GM11168 (cell line): Measurements from ENCODE around the gene PEBP1.
"Not testable (repeated sequence)": the region's sequence is repeated elsewhere in the genome, so short reads cannot be mapped to it uniquely, and the experiment has no call there.

ENCODE experiments used
- in situ Hi-C: fragments of 300-500 bp; cut with MboI; formaldehyde crosslinking; loops from one replicate; pipeline ENCODE4 v1.12.0; 2022; ENCODE audit warnings: low sequenced_read_pairs; ENCODE audit not compliant: unreplicated experiment

Gene PEBP1

DNA sequence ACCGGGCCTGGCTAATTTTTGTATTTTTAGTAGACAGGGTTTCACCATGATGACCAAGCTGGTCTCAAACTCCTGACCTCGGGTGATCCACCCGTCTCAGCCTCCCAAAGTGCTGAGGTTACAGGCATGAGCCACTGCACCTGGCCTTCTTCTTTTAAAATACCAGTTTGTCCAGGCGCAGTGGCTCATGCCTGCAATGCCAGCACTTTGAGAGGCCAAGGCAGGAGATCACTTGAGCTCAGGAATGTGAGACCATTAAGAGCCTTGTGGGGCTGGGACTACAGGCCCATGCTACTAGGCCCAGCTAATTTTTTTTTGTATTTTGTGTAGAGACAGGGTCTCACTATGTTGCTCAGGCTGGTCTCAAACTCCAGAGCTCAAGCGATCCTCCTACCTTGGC is 8.1 kb upstream of the PEBP1 start:
- in situ Hi-C loops, result no loop called here

DNA sequence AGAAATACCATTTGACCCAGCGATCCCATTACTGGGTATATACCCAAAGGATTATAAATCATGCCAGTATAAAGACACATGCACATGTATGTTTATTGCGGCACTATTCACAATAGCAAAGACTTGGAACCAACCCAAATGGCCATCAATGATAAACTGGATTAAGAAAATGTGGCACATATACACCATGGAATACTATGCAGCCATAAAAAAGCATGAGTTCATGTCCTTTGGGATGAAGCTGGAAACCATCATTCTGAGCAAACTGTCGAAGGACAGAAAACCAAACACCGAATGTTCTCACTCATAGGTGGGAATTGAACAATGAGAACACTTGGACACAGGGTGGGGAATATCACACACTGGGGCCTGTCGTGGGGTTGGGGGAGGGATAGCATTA is 6.5 kb upstream of the PEBP1 start:
- in situ Hi-C loops, result not testable (repeated sequence)

DNA sequence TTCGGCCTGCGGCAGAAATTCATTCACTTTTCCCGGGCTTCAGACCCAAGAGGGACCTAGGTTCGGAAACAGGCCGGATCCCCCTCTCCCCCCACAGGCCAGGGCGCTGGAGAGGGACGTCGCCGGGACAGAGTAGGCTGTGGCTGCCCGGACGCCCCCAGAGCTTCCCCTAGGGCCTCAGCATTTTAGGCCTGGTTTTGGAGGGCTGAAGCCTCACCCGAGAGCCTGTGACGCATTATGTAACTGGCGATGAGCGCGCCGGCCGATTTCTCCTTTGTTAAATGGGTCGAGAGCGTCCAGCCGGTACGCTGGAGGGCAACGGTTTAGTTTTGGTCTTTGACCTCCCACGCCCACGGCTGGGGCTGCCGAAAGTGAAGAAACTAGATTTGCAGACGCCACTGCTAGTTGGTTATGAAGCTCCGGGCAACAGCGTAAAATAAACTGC is 657 bp downstream of the PEBP1 start:
- in situ Hi-C loops, result no loop called here

DNA sequence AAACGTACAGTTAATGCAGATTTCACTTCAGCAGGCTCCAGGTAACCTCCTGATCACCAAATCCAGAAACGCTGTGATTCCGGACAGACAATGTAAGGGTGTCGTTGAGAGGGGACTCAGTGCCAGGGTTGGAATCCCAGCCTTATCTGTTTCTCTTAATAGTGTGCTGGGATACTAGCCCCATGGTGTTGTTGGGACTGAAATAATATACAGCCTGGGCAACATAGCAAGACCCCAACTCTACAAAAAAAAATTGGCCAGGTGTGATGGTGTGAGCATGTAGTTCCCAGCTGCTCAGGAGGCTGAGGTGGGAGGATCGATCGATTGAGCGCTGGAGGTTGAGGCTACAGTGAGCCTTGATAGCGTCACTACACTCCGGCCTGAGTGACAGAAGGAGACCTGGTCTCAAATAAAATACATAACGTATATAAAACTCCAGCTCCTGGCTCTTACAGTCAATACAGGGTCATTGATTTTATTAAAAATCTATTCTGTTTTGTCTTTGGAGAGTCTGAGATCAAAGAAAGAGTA is 1.3 kb downstream of the PEBP1 start:
- in situ Hi-C loops, result no loop called here

DNA sequence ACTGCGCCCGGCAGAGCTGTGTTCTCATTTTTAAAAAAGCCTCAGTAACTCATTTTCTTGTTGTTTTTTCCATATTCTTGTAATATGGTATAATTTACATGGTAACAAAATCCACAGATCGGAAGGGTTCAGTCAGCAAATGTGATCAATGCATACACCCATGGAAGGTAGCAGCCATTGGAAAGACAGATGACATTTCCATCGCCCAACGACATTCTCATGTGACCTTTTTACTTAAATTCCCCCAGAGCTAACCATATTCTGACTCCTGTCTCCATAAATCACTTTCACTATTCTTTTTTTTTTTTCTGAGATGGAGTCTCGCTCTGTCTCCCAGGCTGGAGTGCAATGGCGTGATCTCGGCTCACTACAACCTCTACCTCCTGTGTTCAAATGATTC is 4.9 kb downstream of the PEBP1 start:
- in situ Hi-C loops, result no loop called here

DNA sequence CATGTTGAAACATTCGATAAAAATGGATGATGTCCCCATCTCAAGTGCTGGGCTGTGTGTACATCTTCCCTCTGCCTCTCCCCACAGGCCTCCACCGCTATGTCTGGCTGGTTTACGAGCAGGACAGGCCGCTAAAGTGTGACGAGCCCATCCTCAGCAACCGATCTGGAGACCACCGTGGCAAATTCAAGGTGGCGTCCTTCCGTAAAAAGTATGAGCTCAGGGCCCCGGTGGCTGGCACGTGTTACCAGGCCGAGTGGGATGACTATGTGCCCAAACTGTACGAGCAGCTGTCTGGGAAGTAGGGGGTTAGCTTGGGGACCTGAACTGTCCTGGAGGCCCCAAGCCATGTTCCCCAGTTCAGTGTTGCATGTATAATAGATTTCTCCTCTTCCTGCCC is 8.6 kb downstream of the PEBP1 start:
- in situ Hi-C loops, result no loop called here

DNA sequence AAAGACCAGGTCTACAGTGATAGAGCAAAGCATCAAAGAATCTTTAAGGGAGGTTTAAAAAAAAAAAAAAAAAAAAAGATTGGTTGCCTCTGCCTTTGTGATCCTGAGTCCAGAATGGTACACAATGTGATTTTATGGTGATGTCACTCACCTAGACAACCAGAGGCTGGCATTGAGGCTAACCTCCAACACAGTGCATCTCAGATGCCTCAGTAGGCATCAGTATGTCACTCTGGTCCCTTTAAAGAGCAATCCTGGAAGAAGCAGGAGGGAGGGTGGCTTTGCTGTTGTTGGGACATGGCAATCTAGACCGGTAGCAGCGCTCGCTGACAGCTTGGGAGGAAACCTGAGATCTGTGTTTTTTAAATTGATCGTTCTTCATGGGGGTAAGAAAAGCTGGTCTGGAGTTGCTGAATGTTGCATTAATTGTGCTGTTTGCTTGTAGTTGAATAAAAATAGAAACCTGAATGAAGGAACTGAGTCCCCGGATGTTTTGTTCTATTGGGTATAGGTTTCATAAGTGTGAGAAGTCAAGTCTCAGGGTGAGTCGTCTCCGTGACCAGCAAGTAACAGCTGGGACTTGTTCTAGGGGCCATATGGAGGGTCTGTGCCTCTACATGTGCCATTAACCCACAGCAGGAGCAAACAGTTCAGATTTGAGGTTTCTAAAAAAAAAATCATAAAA is 9.3 kb downstream of the PEBP1 start:
- in situ Hi-C loops, result no loop called here

DNA sequence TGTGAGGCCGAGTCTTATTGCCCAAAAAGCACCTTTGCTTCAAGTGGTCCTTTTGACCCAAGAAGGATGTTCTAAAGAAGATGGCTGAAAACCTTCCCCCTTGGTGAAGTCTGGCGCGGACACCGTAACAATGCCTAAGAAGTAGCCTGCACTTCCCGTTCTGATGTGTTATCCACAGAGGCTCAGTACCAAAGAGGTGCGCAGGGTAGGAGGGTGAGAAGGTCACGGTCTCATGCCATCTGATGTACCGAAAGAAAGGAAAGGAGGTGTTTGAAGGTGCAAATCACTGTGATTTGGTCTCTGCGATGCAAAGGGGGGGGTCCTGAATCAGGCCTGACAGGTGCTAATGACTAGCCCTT is 9.9 kb downstream of the PEBP1 start:
- in situ Hi-C loops, result no loop called here

DNA sequence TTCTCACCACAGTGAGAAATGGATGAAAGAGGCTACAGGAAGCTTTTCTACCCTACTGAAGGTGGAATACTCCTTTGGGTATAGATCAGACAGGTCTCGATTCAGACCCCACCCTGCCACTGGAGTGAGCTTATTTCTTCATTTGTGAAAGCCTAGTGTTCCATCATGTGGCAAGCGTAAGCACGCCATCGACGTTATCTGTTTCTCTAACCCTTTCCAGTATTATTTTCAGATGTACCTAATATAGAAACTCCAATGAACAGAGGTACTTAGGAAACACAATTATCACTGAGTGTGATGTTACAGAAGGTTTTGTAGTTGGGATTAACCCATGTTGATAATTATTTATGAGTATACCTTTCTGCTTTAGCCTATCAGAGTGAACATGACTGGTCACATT is 12.4 kb downstream of the PEBP1 start:
- in situ Hi-C loops, result no loop called here

DNA sequence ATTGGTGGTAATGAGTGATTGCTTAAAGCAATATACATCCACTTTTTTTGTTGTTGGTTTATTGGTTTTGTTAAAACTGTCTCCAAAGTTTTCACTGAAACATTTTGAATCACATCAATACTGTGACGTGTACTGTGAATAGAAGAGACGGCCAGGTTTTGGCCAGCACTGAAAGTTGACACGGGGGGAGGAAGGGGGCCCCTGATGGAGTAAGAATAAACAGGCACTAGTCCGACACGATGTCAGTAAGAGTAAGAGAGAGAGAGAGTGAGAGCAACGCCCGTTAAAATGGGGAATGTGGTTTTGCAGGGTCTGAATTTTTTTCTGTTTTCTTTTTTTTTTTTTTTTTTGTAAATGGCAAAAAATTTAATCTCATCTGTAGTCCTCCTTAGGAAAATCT is 14.7 kb downstream of the PEBP1 start:
- in situ Hi-C loops, result no loop called here

DNA sequence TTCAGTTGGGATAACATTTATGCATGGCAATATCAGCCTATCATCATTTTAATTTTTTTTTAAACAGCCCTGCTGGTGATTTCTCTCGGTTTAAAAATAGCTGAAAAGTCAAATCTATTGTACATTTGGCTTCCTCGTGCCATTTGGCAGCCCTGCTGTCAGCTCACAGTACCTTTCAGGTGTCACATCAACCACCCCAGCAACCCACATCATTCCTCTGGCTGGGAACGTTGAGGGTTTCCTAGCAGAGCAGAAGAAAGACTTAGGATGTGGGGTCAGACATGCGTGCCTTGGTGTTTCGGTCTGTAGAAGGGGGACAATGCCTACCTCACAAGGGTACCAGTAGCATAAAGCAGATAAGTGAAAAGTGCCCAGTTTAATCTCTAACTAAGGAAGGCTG is 15.8 kb downstream of the PEBP1 start:
- in situ Hi-C loops, result no loop called here

DNA sequence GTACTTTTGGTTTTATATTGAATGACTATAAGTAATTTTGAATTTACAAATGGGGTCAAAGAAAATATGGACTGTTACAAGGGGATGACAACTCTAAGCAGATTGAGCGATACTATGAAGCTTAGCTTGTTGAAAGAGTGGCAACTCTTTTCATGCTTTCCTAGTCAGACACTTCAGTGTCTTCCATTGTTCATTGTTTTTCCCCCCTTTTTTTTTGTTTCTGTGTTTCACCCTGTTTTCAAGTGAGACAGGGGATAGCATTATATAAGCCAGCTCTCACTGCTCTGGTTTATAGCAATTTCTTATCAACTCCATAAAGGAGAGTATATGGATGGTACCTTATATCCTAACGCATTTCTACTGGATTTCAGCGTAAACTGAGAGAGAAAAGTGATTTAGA is 24.6 kb downstream of the PEBP1 start:
- in situ Hi-C loops, result no loop called here

DNA sequence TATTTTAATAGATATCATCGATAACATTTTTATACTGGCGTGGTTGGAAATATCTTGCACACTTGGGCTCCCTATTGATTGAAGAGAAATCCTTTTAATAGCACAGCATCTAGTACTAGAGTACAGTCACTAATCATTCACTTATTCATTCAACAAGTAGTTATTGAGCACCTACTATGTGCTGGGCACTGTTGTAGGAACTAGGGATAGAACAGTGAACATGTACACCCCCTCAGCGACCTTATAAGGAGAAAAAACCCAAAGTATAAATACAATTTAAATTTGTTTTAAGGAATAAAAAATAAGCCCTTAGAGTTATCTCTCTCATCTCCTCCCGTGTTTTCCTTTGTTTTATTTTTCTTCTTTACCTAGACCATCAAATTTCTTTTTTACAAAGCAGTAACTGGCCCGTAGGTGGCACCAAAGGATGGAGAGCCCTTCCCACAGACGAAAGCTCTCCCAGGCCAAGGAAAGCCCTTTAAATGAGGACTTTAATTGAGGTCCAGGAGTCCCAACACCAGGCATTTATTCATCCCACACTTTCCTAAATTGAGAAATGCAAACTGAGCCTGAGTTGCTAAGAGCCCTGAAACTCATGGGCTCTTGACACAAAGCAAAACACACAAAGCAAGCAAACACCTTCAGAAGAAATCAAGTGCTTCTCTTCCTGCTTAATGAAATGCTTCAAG is 29.0 kb downstream of the PEBP1 start:
- in situ Hi-C loops, result no loop called here

DNA sequence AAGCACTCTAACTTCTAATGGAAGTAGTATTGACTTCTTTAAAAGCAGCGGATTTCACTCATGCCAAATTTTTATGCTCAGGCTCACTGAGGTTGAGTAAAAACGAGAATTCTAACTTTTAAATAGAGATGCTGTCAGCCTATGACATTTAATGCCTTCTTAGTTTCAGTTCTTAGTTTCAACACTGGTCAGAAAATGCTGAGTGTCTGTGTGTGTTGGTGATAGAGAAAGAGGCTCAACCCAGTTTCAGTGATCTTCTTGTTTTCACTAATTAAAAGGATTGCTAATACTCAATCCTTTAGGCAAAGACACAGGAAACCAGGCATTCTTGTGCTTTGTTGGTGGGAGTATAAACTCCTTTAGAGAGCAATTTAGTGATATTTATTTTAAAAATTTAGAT is 31.0 kb downstream of the PEBP1 start:
- in situ Hi-C loops, result no loop called here

DNA sequence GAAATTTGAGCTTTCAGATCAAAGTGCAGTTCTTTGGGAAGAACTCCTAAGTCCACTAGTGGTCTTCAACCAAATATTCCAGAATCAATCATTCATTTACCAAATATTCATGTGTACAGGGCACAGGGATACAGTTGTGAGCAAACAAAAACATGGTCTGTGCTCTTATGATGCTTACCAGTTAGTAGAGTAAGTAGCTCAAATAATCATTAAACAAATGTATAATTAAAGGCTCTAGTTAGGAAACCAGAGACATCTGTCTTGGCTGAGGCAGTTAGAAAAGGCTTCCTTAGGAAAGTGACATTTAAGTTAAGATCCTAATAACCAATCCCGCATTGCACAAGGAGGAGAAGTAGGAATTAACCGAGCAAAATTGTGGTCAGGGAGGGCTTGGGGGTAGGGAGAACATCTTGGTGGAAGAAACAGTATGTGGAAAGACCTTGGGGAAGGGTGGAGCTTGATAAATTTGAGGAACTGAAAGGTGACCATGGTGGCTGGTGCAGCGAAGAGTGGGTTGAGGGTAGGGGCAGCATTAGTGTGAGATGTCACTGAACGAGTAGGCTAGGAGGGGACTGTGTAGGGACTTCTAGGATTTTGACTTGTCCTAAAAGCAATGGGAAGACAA is 40.0 kb downstream of the PEBP1 start:
- in situ Hi-C loops, result loop anchor here (5.0 kb wide), 1 partner anchor 196 kb away; the partner anchor contains the start of gene TAOK3

DNA sequence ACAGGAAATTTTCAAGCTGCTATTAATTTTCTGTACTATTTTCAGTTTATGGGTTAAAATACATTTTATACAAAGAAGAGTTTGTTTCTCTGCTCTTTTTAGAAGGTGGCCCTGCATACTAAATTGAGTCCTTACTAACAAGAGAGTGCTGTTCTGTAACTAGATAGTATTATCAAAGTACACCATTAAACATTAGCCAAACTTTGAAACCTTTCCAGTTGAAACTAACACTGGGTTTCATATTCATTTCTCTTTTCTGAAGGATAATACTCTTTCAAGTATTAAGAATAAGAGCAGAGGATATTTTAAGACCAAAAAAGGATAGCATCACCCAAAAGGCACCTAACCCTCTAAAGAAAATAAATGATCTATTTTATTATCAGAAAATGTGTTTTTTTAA is 47.2 kb downstream of the PEBP1 start:
- in situ Hi-C loops, result no loop called here

DNA sequence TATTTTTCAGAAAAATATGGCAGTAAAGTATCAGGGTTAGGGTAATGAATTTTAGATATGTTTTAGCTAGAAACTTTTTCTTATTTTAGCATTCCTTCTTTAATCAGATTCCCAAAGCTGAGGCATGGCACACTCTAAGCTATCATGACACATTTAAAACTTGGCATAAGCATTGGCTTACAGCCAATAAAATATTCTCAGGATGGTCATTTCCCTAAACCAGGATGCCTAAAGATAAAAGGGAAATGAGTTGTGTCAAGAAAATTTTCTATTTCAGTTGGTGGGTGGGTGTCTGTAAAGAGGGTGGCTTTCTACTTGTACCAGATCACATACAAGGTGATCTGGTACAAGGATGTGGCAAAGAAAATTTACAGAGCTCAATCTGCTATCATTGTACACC is 47.8 kb downstream of the PEBP1 start:
- in situ Hi-C loops, result no loop called here

DNA sequence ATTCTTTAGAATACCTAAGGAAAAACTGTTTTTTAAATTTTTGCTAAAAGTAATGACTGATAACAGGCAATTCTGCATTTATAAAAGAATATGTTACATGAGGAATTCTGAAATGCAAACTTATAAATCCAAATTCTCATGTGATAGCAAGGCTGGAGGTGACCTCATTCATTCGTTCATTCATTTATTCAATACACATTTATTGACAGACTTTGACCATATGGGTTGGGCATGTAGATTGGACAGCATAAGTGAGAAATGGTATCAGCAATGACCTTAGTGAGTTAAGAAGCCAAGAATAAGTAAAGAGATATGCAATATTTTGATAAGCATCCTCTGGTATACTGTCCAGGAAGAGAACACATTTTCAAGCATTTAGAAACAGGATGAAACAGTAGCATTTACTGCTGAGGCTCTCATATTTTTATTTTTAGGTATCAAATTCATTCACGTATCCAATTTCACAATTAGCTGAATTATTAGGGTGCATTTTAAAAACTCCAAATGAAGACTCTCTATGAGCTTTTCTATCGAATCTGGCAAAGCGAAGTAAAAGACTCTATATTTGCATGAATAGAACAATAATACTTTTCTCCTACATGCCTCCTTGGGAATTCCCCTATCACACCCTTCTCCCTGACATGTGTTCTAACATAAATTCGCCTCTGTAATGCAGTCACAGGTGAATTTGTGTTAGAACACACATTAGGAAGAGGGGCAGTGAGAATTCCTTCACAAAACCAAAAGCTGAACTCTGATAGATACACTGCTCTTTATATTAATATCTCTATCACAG is 49.9 kb downstream of the PEBP1 start:
- in situ Hi-C loops, result no loop called here

DNA sequence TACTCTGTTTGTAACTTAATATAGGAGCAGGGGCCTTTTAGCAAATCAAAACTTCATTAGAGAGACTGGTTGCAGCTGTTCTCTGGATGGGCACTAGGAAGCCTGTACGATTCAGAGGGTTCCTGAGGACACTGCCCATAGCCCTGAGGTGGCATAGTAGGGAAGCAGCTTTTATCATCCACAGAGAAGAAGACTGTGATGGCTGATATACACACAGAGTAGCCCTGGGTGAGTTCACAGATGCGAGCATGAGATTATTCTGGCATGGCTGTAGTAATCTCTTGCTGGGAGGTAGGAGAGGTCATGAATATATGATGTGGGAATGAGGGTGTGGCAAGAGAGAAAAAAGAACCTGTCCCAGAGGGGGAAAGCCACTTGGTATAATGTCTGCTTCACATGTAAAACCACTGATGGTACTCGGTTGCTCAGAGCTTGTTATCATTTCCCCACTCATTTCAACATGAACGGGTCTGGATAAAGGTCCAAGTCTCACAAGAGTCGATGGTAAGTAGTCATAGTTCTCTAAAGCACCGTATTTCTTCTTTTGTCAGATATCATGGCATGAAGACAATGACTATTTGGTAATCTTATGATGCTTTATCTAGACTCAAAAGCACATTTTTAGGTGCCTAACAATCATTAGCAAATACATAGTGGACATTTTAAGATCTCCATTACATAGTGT is 52.0 kb downstream of the PEBP1 start:
- in situ Hi-C loops, result no loop called here

DNA sequence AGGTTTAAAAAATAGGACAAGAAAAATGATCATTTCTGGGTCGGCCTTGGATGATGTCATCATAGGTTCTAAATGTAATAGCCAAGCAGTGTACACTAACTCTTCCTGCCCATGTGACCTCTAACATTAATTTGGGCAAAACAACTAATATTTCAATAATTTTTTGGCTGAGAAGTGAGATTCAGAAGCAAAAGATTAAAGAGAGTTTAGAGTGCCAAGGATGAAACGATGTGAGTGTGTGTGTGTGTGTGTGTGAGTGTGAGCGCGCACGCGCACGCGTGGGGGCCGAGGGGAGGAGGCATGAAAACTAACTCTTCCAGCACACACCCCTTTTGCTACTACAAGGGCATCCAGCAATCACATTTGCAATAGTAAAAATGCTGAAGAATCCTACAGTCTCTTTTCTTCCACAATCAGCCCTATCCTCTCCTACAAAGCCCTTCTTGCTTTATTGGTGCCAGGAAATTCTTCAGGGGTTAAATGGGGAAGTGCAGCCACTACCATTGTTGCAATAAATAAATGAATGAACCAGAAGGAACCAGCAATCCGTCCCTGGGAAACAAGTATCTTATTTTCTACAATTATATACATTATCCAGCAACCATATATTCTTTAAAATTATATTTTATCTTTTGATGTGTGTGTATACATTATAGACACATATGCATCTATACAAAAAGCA is 52.9 kb downstream of the PEBP1 start:
- in situ Hi-C loops, result no loop called here
